NCI-H2171 (cell line): Measurements from ENCODE around the gene AGAP1.

ENCODE experiments used
- DNase-seq: peaks from one replicate; lab custom pipeline; 2025; lab: John Stamatoyannopoulos, UW

The AGAP1 gene

DNA sequence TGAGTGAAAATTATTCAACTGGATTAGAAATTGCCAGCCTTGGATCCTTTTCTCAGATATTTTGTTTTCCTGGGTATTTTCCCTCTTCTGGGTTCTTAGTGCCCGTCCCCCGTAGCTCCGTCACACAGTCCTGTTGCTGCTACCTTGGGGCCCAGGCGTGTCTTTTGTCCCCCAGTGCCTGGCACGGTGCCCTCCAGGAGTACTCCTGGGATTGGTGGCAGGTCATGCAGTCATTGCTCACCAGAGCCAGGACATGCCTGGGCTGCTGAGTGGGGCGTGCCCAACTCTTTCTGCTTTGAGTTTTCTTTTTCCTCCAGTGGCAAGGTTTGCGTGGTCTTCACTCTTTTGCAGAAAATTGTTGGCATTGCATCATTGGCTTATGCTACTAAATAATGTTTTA lies 275.2 kb downstream of the AGAP1 start:
- no peak for DNase-seq

DNA sequence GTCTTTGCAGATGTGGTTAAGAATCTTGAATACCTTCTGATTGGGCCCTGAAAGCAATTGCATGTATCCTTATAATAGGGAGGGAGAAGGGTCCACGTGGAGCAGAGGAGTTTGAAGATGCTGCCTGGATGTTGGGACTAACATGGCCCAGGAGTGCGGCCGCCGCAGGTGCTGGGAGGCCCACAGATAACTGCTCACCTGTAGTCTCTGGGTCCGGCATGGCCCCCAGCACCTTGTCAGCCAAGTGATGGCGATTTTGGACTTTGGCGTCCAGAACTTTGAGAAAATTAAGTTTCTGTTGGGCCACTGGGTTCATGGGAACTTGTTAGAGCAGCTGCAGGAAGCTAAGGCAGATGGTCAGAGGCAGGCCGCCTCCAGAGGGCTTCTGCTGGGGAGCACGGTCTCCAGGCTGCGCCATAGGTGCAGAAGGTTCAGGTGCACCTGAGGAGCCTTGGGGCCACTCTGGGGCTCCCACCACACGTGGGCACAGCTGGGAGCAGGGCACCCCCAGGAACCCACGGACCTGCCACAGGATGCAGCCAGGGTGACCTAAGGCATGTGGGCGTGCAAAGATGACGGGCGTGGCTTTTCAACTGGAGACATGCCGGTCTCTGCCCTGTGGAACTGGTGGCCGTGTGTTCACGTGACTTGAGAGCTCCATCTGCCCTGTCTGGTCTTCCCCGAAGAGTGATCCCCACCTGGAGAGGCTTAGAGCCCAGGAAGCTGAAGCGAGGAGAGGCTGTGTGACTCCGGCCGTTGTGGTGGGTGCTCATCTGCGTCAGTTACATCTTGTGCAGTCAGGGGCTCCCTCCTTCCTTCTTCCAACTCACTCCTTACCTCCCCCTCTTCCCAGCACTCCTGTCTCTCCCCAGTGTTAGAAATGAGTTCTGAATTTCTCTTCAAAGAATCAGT lies 277.3 kb downstream of the AGAP1 start:
- DNase-seq = no peak

DNA sequence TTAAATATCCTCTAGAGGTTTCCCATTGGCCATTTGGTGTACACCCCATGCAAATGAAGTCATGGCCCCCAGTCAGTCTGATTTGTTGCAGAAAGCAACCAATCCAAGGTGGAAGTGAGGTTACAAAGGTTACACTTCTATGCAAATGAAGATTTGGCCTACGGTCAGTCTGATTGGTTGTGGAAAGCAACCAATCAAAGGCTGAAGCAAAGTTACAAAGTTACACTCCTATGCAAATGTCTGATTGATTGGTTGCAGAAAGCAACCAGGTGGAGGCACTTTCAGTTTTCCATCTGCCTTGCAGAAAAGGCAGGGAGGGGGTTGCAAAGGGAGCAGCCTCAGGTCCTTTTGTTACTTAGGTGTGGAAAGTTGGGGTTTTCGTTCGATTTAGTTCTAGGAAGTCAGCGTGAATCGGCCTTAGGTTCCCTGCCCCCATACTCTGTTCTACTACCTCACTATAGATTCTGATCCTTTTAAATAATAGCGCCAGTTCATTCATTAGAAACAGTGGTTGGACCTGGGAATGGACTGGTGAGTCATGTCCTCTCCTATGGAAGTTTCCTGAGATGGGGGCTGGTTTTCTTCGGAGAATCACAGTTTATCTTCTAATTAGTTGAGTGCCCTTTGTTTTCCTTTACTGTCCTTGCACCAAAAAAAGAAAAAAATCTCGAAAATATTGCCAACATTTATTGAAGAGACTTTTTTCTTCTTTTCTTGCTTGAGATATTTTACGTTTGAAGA lies 279.5 kb downstream of the AGAP1 start:
- no peak for DNase-seq

DNA sequence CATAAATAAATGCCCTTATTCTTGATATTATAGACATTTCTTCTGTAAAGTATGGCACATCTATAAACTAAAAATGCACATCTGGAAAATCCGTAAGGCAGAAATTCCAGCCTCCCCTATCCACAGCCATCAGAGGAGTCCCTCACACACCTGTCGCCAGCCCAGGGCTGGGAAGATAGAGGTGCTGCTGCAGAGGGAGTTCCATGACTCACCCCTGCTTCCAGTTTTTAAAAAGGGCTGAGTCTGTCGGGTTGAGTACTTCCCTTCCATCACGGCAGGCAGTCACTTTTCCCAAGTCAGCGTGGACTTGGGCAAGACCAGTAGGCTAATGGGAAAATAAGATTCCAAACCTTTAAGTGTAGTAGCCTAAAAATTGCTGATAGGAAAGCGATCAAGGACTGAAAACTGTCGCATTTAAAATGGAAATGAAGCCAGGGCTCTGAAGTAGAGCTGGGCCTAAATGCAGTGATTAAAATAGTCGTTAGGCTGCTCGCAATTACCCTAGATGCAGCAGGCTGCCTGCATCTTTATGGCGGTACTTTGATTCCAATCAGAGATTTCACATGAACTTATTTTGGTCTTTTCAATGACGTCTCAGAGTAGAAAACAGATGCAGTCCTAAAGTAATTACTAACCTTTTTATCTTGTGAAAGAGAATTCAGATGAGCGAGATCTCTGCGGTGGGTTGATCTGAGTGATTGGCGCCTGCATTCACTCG lies 280.5 kb downstream of the AGAP1 start:
- DNase-seq = no peak

DNA sequence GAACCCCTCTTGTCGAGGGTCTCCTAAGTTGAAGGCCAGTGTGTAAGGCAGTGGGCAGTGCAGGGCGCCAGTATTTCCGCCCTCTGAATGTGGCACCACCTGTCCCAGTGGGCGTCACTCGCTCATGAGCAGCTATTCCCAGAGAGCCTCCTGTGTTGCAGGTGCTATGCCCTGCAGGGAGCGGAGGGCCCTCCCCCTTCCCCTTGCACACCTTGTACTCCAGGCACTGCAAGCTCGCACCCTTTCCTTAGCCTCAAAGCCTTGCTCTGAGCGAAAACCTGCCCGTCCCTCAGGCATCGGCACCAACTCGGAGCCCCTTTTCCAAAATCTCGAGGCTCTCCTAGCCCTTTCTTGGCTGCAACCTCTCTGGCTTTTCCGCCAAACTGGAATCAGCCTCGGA lies 282.7 kb downstream of the AGAP1 start:
- no peak for DNase-seq

DNA sequence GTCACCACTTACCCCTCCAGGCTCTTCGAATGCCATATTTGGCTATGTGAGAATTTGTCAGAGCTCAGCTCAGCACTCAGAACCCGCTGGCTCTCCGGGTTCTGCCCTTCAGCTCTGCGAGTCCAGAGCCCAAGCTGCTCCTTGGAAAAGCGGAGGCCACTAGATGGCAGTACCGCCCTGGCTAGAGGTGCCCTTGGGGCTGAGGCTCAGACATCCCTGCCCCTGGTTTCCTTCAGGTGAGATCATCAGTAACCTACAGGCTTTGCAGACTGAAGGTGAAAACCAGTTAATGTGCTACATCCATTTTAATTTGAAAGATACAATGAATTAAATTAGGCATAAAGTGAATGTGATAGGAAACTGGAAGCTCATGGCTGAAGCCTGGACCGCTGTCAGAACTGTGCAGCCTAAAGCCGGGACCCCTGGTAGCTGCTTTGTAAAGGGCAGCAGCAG lies 285.6 kb downstream of the AGAP1 start:
- DNase-seq = peak; percentile 27

DNA sequence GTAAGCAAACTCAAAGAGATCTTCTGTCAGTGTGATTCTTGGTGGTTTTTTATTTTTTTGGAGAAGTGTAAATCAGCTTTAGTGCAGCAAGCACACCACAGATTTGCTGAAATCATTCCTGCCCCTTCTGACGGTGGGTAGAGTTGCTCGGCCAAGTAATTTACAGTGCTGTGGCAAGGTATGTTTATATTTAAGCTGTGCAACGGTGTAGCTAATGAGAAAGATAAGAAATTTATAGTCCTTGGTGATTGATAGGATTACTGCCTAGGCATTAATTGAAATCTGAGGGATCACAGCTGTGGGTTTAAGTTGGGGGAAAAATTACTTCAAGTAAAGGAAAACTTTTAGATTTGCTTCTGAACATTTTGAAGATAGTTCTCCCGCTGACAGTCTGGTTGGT lies 286.6 kb downstream of the AGAP1 start:
- no peak for DNase-seq

DNA sequence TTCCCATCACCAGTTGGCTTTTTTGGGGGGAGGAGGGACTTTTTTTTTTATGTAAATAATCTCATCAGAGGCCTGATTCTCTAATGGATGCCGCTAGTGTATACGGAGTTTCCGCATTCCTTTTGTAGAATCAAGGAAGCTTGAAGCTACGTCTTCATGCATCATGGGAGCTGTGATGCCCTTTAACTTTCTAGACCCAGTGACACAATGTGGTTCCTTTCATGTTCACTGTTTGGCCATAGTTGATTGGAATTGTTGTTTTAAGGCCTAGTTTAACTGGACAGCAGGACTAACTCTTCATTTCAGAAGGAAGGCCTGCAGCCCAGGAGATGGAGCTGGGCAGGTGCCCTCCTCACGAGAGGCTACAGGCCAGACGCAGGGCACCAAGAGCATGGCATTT lies 287.9 kb downstream of the AGAP1 start:
- DNase-seq = no peak

DNA sequence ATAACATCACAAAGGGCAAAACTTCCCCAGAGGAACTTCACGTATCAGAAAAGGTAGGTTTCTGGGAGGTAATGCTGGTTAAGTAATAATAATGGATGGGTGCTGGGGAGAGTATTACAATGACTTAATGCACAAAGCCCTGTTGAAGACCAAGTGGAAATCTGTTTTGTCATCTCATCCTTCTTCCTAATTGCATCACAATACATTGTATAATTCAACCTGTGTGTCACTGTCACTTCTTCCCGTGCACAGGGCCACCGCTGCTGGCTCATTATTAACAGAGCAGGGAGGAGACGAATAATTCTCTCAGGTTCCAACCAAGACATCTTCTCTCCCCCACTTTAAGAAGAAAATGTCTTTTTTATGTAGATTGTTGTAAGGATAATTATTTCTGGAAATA lies 290.9 kb downstream of the AGAP1 start:
- DNase-seq = no peak

DNA sequence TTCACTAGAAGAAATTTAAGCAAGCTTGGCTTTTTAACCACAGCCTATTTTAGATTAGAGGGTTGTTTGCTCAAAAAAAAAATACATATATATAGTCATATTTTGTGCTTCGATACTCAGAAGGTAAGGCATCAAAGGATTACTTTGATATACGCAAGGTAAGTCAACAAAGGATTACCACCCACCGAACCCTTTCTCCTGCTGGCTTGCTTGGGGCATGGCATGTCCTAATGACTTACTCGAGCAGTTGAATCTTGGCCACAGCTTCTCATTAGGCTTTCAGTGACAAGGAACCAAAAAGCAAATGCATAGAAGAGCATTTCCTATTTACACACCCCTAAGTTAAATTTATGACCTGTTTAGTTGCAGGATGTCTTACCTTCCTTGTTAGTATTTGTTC lies 295.7 kb downstream of the AGAP1 start:
- no peak for DNase-seq

DNA sequence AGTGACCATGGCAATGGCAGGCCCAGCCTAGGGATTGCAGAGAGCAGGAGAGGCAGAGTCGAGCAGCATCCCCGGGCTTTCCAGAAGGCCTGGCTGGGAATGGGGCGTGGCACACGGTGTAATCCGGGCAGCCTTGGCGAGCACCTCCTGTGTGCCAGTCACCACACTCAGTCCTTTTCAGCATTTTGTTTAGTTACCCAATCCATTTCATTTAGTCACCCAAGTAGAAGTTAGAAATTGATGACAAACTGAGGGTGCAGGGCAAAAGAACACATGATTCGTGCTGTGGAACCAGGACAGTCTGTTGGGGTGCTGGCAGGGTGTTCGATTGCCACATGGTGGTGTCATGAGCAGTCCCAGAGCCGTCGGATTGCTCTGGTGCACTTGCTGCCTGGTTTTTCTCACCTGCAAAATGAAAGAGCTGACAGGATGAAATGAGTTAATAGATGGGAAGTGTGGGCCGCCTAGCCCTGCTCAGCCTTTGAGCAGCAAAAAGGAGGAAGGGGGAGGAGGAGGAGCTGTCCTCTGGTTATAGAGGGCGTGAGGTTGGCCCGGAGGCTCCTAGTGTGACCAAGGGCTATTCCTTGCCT lies 299.4 kb downstream of the AGAP1 start:
- DNase-seq = no peak

DNA sequence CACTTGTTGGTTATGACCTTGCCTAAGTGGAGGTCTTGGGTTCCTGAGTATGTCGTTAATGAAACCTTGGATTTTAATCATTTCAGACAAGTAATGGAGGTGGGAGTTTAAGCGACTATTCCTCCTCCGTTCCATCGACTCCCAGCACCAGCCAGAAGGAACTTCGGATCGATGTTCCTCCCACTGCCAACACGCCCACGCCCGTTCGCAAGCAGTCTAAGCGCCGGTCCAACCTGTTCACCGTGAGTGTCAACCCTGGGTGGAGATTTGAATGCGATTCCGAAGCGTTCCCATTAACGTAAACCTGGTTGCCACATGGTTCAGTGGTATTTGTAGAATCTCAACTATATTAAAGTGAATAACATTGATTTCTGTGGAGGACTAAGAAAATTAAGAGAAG lies 305.4 kb downstream of the AGAP1 start:
- DNase-seq = no peak

DNA sequence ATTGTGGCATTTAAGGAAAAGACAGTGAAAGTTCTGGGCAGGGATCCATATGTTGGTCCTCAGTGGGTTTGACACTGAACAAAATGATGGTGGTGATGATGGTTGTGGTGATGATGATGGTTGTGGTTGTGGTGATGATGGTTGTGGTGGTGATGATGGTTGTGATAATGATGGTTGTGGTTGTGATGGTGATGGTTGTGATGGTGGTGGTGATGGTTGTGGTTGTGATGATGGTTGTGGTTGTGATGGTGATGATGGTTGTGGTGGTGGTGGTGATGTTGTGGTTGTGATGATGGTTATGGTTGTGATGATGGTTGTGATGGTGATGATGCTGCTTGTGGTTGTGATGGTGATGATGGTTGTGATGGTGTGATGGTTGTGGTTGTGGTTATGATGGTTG lies 308.7 kb downstream of the AGAP1 start:
- DNase-seq = no peak

DNA sequence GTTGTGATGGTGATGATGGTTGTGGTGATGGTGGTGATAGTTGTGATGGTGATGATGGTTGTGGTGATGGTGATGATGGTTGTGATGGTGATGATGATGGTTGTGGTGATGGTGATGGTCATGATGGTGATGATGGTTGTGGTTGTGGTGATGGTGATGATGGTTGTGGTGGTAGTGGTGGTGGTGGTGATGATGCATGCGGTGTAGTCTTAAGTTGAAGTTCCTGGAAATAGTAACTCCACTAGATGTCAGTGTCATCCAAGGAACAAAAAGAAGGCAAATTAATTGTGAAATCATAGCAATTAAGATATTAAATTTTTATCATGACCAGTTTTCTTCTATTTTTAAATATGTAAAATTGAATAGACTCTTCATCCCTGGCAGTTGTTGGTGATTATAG lies 309.2 kb downstream of the AGAP1 start:
- no peak for DNase-seq

DNA sequence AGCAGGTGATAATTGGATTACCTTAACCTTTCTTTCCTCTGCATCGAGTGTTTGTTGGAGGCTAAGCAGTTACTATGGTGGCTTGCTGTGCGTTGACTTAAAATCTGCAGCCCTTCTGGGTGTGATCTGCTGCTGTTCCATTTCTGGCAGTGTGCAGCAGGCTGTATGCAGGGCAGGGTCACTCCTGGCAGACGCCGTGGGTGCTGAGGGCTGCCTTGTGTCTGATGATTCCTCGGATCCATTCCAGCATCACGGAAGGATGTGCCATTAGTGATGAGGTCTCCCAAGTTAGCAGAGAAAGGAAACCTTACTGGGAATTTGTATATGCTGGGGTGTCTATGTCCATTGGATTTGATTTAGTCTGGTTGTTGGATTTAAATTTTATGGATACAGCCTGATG lies 310.8 kb downstream of the AGAP1 start:
- no peak for DNase-seq

DNA sequence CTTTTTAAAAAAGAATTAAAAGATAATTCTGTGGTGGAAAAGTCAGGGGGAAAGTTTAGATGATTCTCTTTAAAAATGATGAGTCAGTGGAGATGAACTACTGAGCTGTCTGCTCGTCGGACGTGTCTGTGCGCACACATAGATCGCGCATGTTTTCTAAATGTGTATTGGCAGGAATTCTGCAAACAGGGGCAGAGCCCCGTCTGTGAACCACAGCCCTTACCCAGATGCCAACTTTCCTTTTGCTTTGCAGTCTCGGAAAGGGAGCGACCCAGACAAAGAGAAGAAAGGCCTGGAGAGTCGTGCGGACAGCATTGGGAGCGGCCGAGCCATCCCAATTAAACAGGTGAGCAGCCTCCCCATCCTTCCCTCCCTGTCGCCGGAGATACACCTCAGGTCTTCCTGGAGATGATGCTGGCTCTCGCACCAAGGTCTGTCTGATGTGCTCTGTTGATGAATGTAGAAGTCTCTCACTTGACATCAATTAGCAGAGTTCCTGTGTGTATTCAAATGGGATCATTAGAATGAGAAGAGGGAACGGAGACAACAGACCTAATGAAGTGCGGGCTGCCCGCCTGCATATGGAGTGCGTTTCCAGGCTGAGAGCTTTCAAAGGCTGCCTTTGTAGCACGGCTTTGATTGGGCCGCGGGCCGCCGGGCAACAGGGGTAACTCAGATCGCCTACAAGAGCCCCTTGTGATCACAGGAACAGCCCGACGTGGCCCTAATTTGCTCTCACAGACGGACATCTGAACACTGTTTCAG lies 313.3 kb downstream of the AGAP1 start:
- DNase-seq = no peak

DNA sequence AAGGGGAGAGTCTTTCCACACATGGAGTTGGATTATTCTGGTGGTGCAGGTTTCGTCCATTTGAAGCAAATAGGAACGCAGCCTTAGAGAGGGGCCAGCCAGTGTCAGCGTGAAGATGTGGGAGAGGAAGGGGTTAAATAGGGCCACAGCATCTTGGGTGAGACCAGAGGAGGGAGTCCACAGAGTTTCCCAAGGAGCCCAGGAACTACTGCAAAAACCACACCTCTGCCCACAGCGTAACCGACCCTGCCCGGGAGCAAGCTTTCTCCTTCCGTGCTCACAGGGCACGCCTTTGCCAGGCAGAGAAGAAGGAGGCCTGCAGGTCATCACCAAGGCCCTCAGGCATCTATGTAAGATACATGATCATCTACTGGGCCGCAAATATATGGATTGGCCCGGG lies 314.5 kb downstream of the AGAP1 start:
- DNase-seq = no peak

DNA sequence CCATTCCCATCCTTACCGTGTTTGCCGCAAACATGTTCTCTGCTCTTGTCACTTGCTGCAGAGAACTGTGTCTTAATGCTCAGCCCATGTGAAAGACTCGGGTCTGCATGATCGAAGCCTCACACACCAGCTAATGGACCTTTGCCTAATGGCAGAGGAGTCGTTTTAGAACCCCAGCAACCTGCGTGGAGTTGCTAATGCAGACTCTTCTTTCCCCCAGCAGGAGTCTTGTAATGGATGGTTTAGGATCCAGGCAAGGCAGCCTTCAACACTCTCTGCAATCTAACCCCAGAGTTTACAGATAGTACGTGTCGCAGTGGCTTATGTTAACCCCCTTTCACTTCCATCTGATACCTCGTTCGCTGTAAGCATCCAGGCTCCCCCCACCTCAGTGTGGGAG lies 316.4 kb downstream of the AGAP1 start:
- DNase-seq = no peak

DNA sequence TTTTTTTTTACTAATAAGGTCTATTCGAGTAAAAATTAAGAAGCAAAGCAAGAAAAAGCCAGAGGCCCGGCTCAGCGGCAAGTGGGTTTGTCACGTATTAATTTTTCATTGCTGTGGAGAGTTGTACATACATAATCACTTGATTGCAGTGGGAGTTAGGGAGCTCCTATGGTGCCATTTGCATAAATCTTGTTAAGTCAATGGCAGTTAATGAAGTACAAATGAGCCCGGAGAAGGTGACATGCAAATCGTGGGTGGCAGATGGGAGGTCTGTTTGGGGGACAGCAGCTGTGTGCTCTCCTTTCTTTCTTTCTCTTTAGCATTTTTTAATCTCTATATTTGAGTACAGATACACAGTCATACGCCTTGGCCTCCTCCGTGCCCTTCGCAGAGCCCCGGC lies 317.0 kb downstream of the AGAP1 start:
- no peak for DNase-seq

DNA sequence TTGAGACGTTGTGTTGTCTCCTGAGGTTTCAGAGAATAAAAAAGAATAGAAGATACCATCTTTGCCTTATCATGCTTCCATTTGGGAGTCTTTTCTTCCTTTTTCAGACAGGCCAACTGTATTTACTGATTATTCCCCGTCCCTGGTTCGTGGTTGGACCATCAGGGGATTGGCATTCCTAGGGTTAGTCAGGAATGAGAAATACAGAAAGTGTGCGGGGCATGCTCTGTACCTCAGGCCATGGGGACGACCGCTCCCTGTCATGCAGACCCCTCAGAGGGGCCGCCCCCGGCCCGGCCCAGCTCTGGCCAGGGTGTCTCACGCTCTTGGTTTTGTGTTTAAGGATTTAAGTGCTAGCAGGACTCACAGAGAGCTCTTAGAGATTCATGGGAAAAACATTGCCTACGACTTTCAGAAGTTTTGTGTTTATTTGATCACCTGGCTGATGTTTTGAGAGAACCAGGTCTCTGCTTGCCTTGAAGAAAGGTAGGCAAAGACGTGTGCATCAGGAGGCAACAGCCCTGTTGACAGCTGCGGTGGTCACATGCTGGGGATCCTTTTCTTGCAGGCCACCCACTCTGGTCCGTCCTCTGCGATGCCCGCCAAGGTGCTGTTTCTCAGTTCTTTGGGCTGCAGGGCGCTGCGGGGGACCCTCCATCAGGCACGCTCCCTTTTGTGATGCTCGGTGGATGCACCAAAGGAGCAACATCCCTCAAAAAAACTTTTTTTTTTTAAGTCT lies 317.8 kb downstream of the AGAP1 start:
- no peak for DNase-seq

DNA sequence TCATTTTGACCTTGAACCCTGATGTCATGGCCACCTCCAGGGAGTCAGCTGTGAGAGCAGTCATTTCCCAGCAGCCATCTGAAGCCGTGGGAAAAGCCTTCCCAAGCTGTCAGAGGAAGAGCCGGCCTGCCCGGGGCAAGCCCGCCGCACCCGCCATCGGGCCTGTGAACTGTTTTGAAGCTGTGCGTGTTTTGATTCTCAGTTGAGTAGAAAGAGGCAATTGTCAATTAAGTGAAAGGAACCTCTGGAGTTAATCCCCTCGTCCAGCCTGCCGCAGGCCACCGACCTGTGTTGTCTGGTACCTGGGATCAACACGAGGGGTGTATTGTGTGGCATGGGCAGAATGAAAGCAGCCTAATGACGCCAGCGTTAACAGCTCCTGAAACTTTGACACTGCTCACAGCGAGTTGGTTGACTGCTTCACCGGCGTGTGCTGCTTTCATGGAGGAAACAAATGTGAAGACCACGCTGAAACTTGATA lies 318.4 kb downstream of the AGAP1 start:
- no peak for DNase-seq
